Measurements from ENCODE around the gene AQP3.

DNA sequence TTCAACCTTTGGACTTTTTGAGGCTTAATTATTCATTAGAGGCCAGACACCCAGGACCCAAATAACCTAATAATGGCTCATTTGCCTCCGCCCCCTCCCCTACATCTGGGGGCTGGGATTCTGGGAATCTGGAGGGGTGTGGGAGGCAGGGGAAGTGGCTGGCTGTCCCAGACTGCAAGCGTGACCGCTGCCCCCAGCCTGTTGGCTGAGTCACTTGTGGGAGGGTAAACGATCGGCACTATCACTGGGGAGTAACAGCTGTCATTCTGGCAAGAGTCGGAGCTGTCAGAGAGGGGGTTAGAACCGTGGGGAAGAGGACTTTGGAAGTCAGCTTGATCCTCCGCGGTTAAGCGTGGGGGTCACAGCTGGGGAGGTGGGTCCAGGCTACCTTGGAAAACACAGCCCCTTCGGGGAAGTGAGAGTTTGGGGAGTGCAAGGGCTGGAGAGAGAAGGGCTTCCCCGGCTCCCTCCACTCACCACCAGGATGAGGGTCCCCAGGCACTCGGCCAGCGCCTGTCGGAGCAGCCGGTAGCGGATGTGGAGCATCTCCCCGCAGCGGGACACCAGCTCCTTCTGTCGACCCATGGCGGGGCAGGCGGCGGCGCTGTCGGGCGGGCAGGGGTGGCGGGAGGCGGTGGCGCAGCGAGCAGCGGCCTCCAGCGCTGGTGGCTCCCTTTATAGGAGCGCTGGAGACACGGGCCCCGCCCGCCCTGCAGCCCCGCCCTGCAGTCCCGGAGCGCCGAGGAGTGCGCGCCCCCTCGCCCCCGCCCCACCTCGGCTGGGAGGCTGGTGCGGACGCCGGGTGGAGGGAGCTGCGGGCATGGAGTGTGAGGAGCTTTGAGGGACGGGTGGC, at the start of gene AQP3:
- TF ChIP-seq, protein P1, sequence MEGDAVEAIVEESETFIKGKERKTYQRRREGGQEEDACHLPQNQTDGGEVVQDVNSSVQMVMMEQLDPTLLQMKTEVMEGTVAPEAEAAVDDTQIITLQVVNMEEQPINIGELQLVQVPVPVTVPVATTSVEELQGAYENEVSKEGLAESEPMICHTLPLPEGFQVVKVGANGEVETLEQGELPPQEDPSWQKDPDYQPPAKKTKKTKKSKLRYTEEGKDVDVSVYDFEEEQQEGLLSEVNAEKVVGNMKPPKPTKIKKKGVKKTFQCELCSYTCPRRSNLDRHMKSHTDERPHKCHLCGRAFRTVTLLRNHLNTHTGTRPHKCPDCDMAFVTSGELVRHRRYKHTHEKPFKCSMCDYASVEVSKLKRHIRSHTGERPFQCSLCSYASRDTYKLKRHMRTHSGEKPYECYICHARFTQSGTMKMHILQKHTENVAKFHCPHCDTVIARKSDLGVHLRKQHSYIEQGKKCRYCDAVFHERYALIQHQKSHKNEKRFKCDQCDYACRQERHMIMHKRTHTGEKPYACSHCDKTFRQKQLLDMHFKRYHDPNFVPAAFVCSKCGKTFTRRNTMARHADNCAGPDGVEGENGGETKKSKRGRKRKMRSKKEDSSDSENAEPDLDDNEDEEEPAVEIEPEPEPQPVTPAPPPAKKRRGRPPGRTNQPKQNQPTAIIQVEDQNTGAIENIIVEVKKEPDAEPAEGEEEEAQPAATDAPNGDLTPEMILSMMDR (IDR thresholded peaks at IDR 0.05; ENCODE audit: borderline replicate concordance, extremely low read depth, low read length, poor library complexity, severe bottlenecking) = peak; percentile 24
- no peak for TF ChIP-seq EZH2 (IDR thresholded peaks at IDR 0.05; ENCODE audit: borderline replicate concordance, low read depth, low read length, severe bottlenecking)

Data from DND-41 (cell line).